GM12873 (cell line): Measurements from ENCODE around the gene SPAG8.
A peak's percentile ranks its signal among the peaks of the same experiment; 100 is the strongest.

Experiments used
- CTCF ChIP-seq: IDR thresholded peaks from 2 replicates; pipeline ENCODE4 v1.5.1; 2012; ENCODE audit warnings: low read depth, mild to moderate bottlenecking, moderate library complexity, low read length, control low read depth; ENCODE audit not compliant: insufficient read depth; ENCODE audit errors: missing control alignments

SPAG8 gene

GRCh38 chr9:35827486-35827885 lies 15.4 kb upstream of the SPAG8 start:
- no peak for TF ChIP-seq CTCF

GRCh38 chr9:35826071-35826701 lies 14.1 kb upstream of the SPAG8 start:
- peak; percentile 73 for TF ChIP-seq CTCF

- TF ChIP-seq CTCF, result no peak
Observed at GRCh38 chr9:35822926-35823325, 10.9 kb upstream of the SPAG8 start.

GRCh38 chr9:35820076-35820475 lies 8.0 kb upstream of the SPAG8 start:
- TF ChIP-seq CTCF, result no peak

- no peak for TF ChIP-seq CTCF
Observed at GRCh38 chr9:35818341-35818740, 6.3 kb upstream of the SPAG8 start.

GRCh38 chr9:35816708-35817107 lies 4.6 kb upstream of the SPAG8 start:
- TF ChIP-seq CTCF, result no peak

- TF ChIP-seq CTCF, result no peak
Observed at GRCh38 chr9:35814841-35815543, 2.9 kb upstream of the SPAG8 start, which contains the start of gene HINT2. Gene HINT2, minus strand, starts transcription at chr9:35815042. Its CDS starts 63 bp downstream, at chr9:35814979.
